Prostate gland (tissue), 2 donors: ENCODE measurements around the gene TMEM221. TPM values are rescaled to one million over a fixed set of nuclear protein-coding genes. Genes with fewer than 3 reads are reported as not detected.
A peak's percentile ranks its signal among the peaks of the same experiment; 100 is the strongest.

Experiments used
- DNase-seq: peaks from one replicate; pipeline ENCODE4 v3.0.0-alpha.2; 2019; ENCODE audit warnings: low spot score
- H3K27ac ChIP-seq, 2 donors: fragments of 200-600 bp; sonication (generic); 2 replicates each; pipeline ENCODE4 v1.5.1; 2017 to 2019
- H3K27me3 ChIP-seq: fragments of 200-600 bp; sonication (generic); replicated peaks from 2 replicates; pipeline ENCODE4 v1.5.1; 2019; ENCODE audit not compliant: insufficient read depth
- H3K36me3 ChIP-seq, 2 donors: fragments of 200-600 bp; sonication (generic); 1 replicate in 1 of 2; 2 replicates in 1 of 2; pipeline versions ENCODE4 v1.5.1 to v1.8.1; 2017 to 2019
- H3K4me1 ChIP-seq: fragments of 200-600 bp; sonication (generic); replicated peaks from 2 replicates; pipeline ENCODE4 v1.5.1; 2019
- H3K4me3 ChIP-seq, 2 donors: fragments of 200-600 bp; sonication (generic); 2 replicates each; pipeline ENCODE4 v1.5.1; 2017 to 2019
- H3K9me3 ChIP-seq: fragments of 200-600 bp; sonication (generic); 2 replicates; pipeline ENCODE4 v1.5.1; 2017
- CTCF ChIP-seq, 4 experiments: fragments of 200-600 bp in 2 of 4; fragments of 450-650 bp in 2 of 4; sonication (generic) in 2 of 4; IDR thresholded peaks; 1 replicate in 3 of 4; 2 replicates in 1 of 4; pipeline ENCODE4 v1.5.1; 2016 to 2019; ENCODE audit warnings: antibody characterized with exemption in 4 of 4, mild to moderate bottlenecking in 2 of 4, moderate library complexity in 2 of 4
- POLR2A ChIP-seq: fragments of 450-650 bp; IDR thresholded peaks from one replicate; pipeline ENCODE4 v1.6.1; 2016; ENCODE audit warnings: antibody characterized with exemption, mild to moderate bottlenecking
- POLR2AphosphoS5 ChIP-seq: sonication (generic); formaldehyde crosslinking; IDR thresholded peaks from one replicate; pipeline ENCODE4 v1.6.1; 2017; ENCODE audit warnings: antibody characterized with exemption
- WGBS: methylation state at CpG from one replicate; pipeline ENCODE4 v1.1.5; 2018; 5-methylcytosine and 5-hydroxymethylcytosine counted together
- intact Hi-C: fragments of 100-400 bp; cut with DNase I; formaldehyde crosslinking; loops from one replicate; pipeline ENCODE4 v1.14.2; 2022
- total RNA-seq, 2 donors: library from RNA; depleted of rRNA; stranded (reverse); fragments of >200 nt; gene quantifications; one replicate each; pipeline ENCODE4 v1.1.0, GENCODE V29; 2016

Gene TMEM221
- total RNA-seq, 2 donors from 2014 or later, result 1.4 to 1.7 TPM

GRCh38 chr19:17436094-17436873 lies 12.2 kb downstream of the TMEM221 start:
- intact Hi-C loops, result no loop called here
- Histone ChIP-seq H3K9me3 (no peaks in the 10 kb centered on the region), H3K4me1 (no peaks in the 10 kb centered on the region), H3K4me3 (no peak overlapping the region), H3K27me3 (no peaks in the 10 kb centered on the region), H3K36me3 (no peaks in the 10 kb centered on the region), H3K27ac (no peak overlapping the region)
- no peak for DNase-seq
- TF ChIP-seq POLR2A (no peak), POLR2AphosphoS5 (no peak), CTCF (IDR thresholded peaks at IDR 0.05) (no peak)
- 98% methylated on average over 25 of the region's 25 CpGs for WGBS

GRCh38 chr19:17435218-17435617 lies 13.2 kb downstream of the TMEM221 start:
- Histone ChIP-seq H3K4me3 (no peak overlapping the region), H3K4me1 (no peaks in the 10 kb centered on the region), H3K36me3 (no peaks in the 10 kb centered on the region), H3K27ac (no peak overlapping the region), H3K27me3 (no peaks in the 10 kb centered on the region), H3K9me3 (no peaks in the 10 kb centered on the region)
- TF ChIP-seq CTCF (IDR thresholded peaks at IDR 0.05) (no peak), POLR2AphosphoS5 (no peak), POLR2A (no peak)
- DNase-seq, result no peak
- intact Hi-C loops, result no loop called here
- 87% methylated on average over 7 of the region's 7 CpGs for WGBS

- Histone ChIP-seq H3K27me3 (no peaks in the 10 kb centered on the region), H3K4me3 (no peak overlapping the region), H3K27ac (no peak overlapping the region), H3K9me3 (no peaks in the 10 kb centered on the region), H3K36me3 (no peaks in the 10 kb centered on the region), H3K4me1 (no peaks in the 10 kb centered on the region)
- 96% methylated on average over 7 of the region's 7 CpGs for WGBS
- TF ChIP-seq CTCF (IDR thresholded peaks at IDR 0.05) (no peak), POLR2AphosphoS5 (no peak), POLR2A (no peak)
- DNase-seq, result no peak
- intact Hi-C loops, result no loop called here
Measured at GRCh38 chr19:17431417-17431816, 17.1 kb downstream of the TMEM221 start.

- intact Hi-C loops, result no loop called here
- H3K36me3 ChIP-seq, result no peaks in the 10 kb centered on the region
- no peaks in the 10 kb centered on the region for H3K9me3 ChIP-seq
- no peak overlapping the region for H3K4me3 ChIP-seq
- TF ChIP-seq POLR2A (no peak), CTCF (IDR thresholded peaks at IDR 0.05) (no peak), POLR2AphosphoS5 (no peak)
- H3K4me1 ChIP-seq, result no peaks in the 10 kb centered on the region
- H3K27ac ChIP-seq, result peak overlapping the region in 1 of 2 donors; percentile 42
- DNase-seq, result no peak
- H3K27me3 ChIP-seq, result no peaks in the 10 kb centered on the region
- WGBS, result 4% methylated on average over 17 of the region's 17 CpGs
Measured at GRCh38 chr19:17429641-17430113, 18.8 kb downstream of the TMEM221 start.
